NCI-H2081 treated with DMSO at 0.1 percent for 48 hours (cell line): ENCODE data around the gene PLEKHA6.

ENCODE experiments used
- DNase-seq: peaks from one replicate; lab custom pipeline; 2025; lab: John Stamatoyannopoulos, UW

PLEKHA6 gene

GRCh38 chr1:204383163-204383904 is 23.6 kb upstream of the PLEKHA6 start:
- DNase-seq, result no peak

GRCh38 chr1:204382714-204383083 is 23.0 kb upstream of the PLEKHA6 start:
- DNase-seq, result no peak

- no peak for DNase-seq
Observed at GRCh38 chr1:204380293-204380831, 20.6 kb upstream of the PLEKHA6 start.

- DNase-seq, result no peak
Observed at GRCh38 chr1:204377800-204378668, 18.3 kb upstream of the PLEKHA6 start.

GRCh38 chr1:204376919-204377799 is 17.4 kb upstream of the PLEKHA6 start:
- DNase-seq, result no peak

- no peak for DNase-seq
Observed at GRCh38 chr1:204376465-204376864, 16.7 kb upstream of the PLEKHA6 start.

GRCh38 chr1:204373911-204374310 is 14.2 kb upstream of the PLEKHA6 start:
- no peak for DNase-seq

- no peak for DNase-seq
Observed at GRCh38 chr1:204370176-204370575, 10.4 kb upstream of the PLEKHA6 start.

- no peak for DNase-seq
Observed at GRCh38 chr1:204368996-204369726, 9.4 kb upstream of the PLEKHA6 start.

- DNase-seq, result no peak
Observed at GRCh38 chr1:204367956-204368355, 8.2 kb upstream of the PLEKHA6 start.

GRCh38 chr1:204367193-204367858 is 7.6 kb upstream of the PLEKHA6 start:
- DNase-seq, result no peak

GRCh38 chr1:204366759-204367158 is 7.0 kb upstream of the PLEKHA6 start:
- DNase-seq, result no peak

GRCh38 chr1:204363335-204364114 is 3.8 kb upstream of the PLEKHA6 start:
- peak; percentile 52 for DNase-seq

- DNase-seq, result no peak
Observed at GRCh38 chr1:204362984-204363334, 3.2 kb upstream of the PLEKHA6 start.

GRCh38 chr1:204361781-204362180 is 2.1 kb upstream of the PLEKHA6 start:
- DNase-seq, result no peak

- DNase-seq, result no peak
Observed at GRCh38 chr1:204361341-204361771, 1.6 kb upstream of the PLEKHA6 start.

- no peak for DNase-seq
Observed at GRCh38 chr1:204360314-204360713, 585 bp upstream of the PLEKHA6 start.

- no peak for DNase-seq
Observed at GRCh38 chr1:204359131-204359473, 627 bp downstream of the PLEKHA6 start.

GRCh38 chr1:204358605-204359004 is 1.1 kb downstream of the PLEKHA6 start:
- no peak for DNase-seq
